Fibroblast of skin of back (primary cell): ENCODE data around the gene CLBA1.
A peak's percentile ranks its signal among the peaks of the same experiment; 100 is the strongest.

Experiments
- DNase-seq: peaks from one replicate; pipeline ENCODE4 v3.0.0-alpha.2; 2013

Gene CLBA1

GRCh38 chr14:104968541-104969401 is 16.8 kb upstream of the CLBA1 start:
- peak; percentile 44 for DNase-seq

- DNase-seq = no peak
These were observed 15.8 kb upstream of the CLBA1 start for GRCh38 chr14:104969741-104970230.

- DNase-seq = peak; percentile 94
These were observed 15.1 kb upstream of the CLBA1 start for GRCh38 chr14:104970231-104971068.

- no peak for DNase-seq
These were observed 13.9 kb upstream of the CLBA1 start for GRCh38 chr14:104971447-104972240.

GRCh38 chr14:104972301-104973134 is 13.1 kb upstream of the CLBA1 start:
- peak; percentile 61 for DNase-seq

GRCh38 chr14:104973135-104973384 is 12.5 kb upstream of the CLBA1 start:
- peak; percentile 98 for DNase-seq

- peak; percentile 89 for DNase-seq
These were observed 12.0 kb upstream of the CLBA1 start for GRCh38 chr14:104973385-104974145.

GRCh38 chr14:104974146-104974541 is 11.4 kb upstream of the CLBA1 start:
- no peak for DNase-seq

GRCh38 chr14:104974665-104975390 is 10.8 kb upstream of the CLBA1 start:
- no peak for DNase-seq

GRCh38 chr14:104975481-104976197 is 9.9 kb upstream of the CLBA1 start:
- no peak for DNase-seq

GRCh38 chr14:104976198-104977007 is 9.2 kb upstream of the CLBA1 start:
- peak; percentile 67 for DNase-seq

- DNase-seq = no peak
These were observed 8.4 kb upstream of the CLBA1 start for GRCh38 chr14:104977008-104977680.

GRCh38 chr14:104977681-104978653 is 7.6 kb upstream of the CLBA1 start, which contains the start of gene AHNAK2:
Gene AHNAK2 (minus strand): TSS chr14:104978374. CDS start chr14:104978237, 137 bp downstream.
- peak; percentile 77 for DNase-seq

- no peak for DNase-seq
These were observed 6.6 kb upstream of the CLBA1 start for GRCh38 chr14:104978746-104979691.

- no peak for DNase-seq
These were observed 5.6 kb upstream of the CLBA1 start for GRCh38 chr14:104979758-104980610.
